ENCODE data around the gene BRD9. TPM values are rescaled to one million over a fixed set of nuclear protein-coding genes. Genes with fewer than 3 reads are reported as not detected.

The BRD9 gene
- total RNA-seq, 1 donor from 2014 or later: 22.4 TPM

GRCh38 chr5:819078-819477 lies 73.5 kb downstream of the BRD9 start:
- Histone ChIP-seq H3K36me3 (ENCODE audit: control insufficient read depth in 3 of 3, insufficient read depth in 3 of 3, low read length in 3 of 3) (no peaks in the 10 kb centered on the region), H3K9ac (ENCODE audit: low read depth in 1 of 3, low read length in 3 of 3) (no peak overlapping the region), H3K4me3 (ENCODE audit: low read length in 3 of 3) (no peak overlapping the region), H3K4me1 (ENCODE audit: control insufficient read depth in 3 of 3, insufficient read depth in 3 of 3, low read length in 3 of 3) (no peaks in the 10 kb centered on the region), H3K27ac (ENCODE audit: low read depth, low read length) (no peak overlapping the region), H3K9me3 (ENCODE audit: control insufficient read depth in 3 of 3, low read length in 3 of 3) (no peaks in the 10 kb centered on the region), H3K27me3 (ENCODE audit: control insufficient read depth in 3 of 3, insufficient read depth in 3 of 3, low read length in 3 of 3) (no peaks in the 10 kb centered on the region)

DNA sequence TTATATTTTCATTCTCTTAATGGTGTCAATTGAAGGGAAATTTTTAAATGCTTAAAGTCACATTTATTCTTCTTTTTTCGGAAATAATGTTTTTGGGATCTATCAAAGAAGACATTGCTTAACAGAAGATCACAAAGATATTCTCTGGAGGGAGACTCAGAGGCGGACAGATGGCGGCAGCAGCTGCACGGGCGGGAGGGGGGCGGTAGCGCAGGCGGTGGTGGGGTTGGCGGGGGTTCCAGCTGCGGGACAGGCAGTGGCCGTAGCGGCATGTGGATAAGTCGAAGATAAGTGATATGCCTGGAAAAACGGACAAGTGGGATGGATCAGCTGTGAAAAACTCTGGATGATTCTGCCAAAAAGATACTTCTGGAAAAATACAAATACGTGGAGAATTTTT lies 76.4 kb downstream of the BRD9 start:
- no peaks in the 10 kb centered on the region for H3K36me3 ChIP-seq (ENCODE audit: control insufficient read depth in 3 of 3, insufficient read depth in 3 of 3, low read length in 3 of 3)
- H3K27me3 ChIP-seq (ENCODE audit: control insufficient read depth in 3 of 3, insufficient read depth in 3 of 3, low read length in 3 of 3): no peaks in the 10 kb centered on the region
- H3K27ac ChIP-seq (ENCODE audit: low read depth, low read length): no peak overlapping the region
- no peak overlapping the region for H3K4me3 ChIP-seq (ENCODE audit: low read length in 3 of 3)
- no peak overlapping the region for H3K9ac ChIP-seq (ENCODE audit: low read depth in 1 of 3, low read length in 3 of 3)
- H3K9me3 ChIP-seq (ENCODE audit: control insufficient read depth in 3 of 3, low read length in 3 of 3): no peaks in the 10 kb centered on the region
- H3K4me1 ChIP-seq (ENCODE audit: control insufficient read depth in 3 of 3, insufficient read depth in 3 of 3, low read length in 3 of 3): no peaks in the 10 kb centered on the region

DNA sequence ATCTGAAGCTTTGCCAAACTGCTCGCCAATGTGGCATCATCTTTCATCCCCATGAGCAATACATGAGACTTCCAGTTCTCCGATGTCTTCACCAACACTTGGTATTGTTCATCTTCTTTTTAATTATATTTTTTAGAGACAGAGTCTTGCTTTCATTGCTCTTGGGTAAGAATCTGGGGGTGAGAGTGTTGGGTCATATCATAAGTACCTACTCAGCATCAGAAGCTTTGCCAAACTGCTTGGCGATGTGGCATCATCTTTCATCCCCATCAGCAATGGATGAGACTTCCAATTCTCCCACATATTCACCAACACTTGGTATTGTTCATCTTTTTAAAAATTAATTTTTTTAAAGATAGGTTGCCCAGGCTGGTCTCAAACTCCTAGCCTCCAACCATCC lies 77.2 kb downstream of the BRD9 start:
- Histone ChIP-seq H3K36me3 (ENCODE audit: control insufficient read depth in 3 of 3, insufficient read depth in 3 of 3, low read length in 3 of 3) (no peaks in the 10 kb centered on the region), H3K27me3 (ENCODE audit: control insufficient read depth in 3 of 3, insufficient read depth in 3 of 3, low read length in 3 of 3) (no peaks in the 10 kb centered on the region), H3K4me1 (ENCODE audit: control insufficient read depth in 3 of 3, insufficient read depth in 3 of 3, low read length in 3 of 3) (no peaks in the 10 kb centered on the region), H3K4me3 (ENCODE audit: low read length in 3 of 3) (no peak overlapping the region), H3K9me3 (ENCODE audit: control insufficient read depth in 3 of 3, low read length in 3 of 3) (no peaks in the 10 kb centered on the region), H3K9ac (ENCODE audit: low read depth in 1 of 3, low read length in 3 of 3) (no peak overlapping the region), H3K27ac (ENCODE audit: low read depth, low read length) (no peak overlapping the region)

Other genes starting within 250 kb of the BRD9 start
- gene TPPP, start 199.4 kb downstream of the BRD9 start, total RNA-seq: 3.7 TPM
- 1.0 TPM for gene ZDHHC11B, start 108.1 kb downstream of the BRD9 start, total RNA-seq
- 1.0 TPM for gene ZDHHC11, start 41.8 kb downstream of the BRD9 start, total RNA-seq
- 5.7 TPM for gene TRIP13, start 83 bp upstream of the BRD9 start, total RNA-seq
- gene NKD2, start 116.0 kb upstream of the BRD9 start, total RNA-seq: 1.6 TPM
- 5.7 TPM for gene SLC12A7, start 219.3 kb upstream of the BRD9 start, total RNA-seq

All from skeletal muscle tissue (tissue), 4 donors.